KMS-11 (cell line): ENCODE measurements around the gene RYR2.

ENCODE experiments used
- H2AFZ ChIP-seq: fragments of 200-600 bp; sonication (generic); 2 replicates; pipeline ENCODE4 v1.6.1; 2016; ENCODE audit warnings: antibody characterized with exemption, mixed run types, low read depth
- H3K27ac ChIP-seq: fragments of 200-600 bp; sonication (generic); 2 replicates; pipeline ENCODE4 v1.6.1; 2016; ENCODE audit warnings: mild to moderate bottlenecking, mixed run types
- H3K27me3 ChIP-seq: fragments of 200-600 bp; sonication (generic); 2 replicates; pipeline ENCODE4 v1.6.1; 2017; ENCODE audit warnings: mild to moderate bottlenecking, low read depth, mixed run types, moderate library complexity; ENCODE audit not compliant: insufficient read depth
- H3K36me3 ChIP-seq: fragments of 200-600 bp; sonication (generic); 2 replicates; pipeline ENCODE4 v1.6.1; 2017; ENCODE audit warnings: mild to moderate bottlenecking, mixed run types; ENCODE audit not compliant: insufficient read depth
- H3K4me1 ChIP-seq: fragments of 200-600 bp; sonication (generic); 2 replicates; pipeline ENCODE4 v1.6.1; 2016; ENCODE audit warnings: mild to moderate bottlenecking, low read depth, mixed run types; ENCODE audit not compliant: poor library complexity, severe bottlenecking
- H3K4me2 ChIP-seq: fragments of 200-600 bp; sonication (generic); 2 replicates; pipeline ENCODE4 v1.7.0; 2016; ENCODE audit warnings: mild to moderate bottlenecking, mixed run types
- H3K4me3 ChIP-seq: fragments of 200-600 bp; sonication (generic); IDR thresholded peaks from 2 replicates; pipeline ENCODE4 v1.6.1; 2017; ENCODE audit warnings: low read depth, low read length, mixed read lengths; ENCODE audit not compliant: insufficient read depth
- H3K79me2 ChIP-seq: fragments of 200-600 bp; sonication (generic); 2 replicates; pipeline ENCODE4 v1.6.1; 2016; ENCODE audit warnings: low read depth, mixed run types; ENCODE audit not compliant: insufficient read depth
- H3K9ac ChIP-seq: fragments of 200-600 bp; sonication (generic); 2 replicates; pipeline ENCODE4 v1.6.1; 2016; ENCODE audit warnings: mild to moderate bottlenecking, mixed run types
- H4K20me1 ChIP-seq: fragments of 200-600 bp; sonication (generic); 2 replicates; pipeline ENCODE4 v1.6.1; 2016; ENCODE audit warnings: mild to moderate bottlenecking, mixed run types; ENCODE audit not compliant: insufficient read depth
- TF ChIP-seq, protein P1 (sequence below): fragments of 200-600 bp; sonication (generic); conservative IDR thresholded peaks from 2 replicates; pipeline ENCODE4 v1.6.1; 2017; ENCODE audit warnings: low read depth, mild to moderate bottlenecking, antibody characterized with exemption, low read length, moderate library complexity, mixed read lengths

Gene RYR2

DNA sequence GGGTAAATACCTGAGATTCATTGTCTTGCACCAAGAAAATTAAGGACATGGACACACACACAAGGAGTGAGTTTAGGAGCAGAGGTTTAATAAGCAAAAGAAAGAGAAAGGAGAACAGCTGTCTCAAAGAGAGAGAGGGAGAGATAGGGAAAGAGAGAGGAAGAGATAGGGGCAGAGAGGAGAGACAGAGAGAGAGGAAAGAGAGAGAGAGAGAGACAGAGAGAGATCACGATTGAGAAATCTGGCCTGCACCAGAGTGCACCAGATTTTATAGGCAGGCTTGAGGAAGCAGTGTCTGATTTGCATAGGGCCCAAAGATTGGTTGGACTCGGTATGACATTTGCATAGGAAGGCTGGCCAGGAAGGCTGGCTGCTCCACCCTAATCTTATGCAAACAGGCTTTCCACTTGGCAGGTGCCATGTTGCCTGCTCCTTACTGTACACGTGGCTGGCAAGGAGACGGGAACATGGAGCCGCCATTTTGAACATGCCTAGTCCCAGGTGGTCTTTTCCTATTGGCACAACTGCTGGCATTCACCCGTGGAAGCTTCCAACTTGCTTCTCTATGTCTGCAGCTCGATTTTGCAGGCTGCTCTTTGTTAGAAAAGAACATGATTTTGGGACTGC is 428.8 kb downstream of the RYR2 start:
- no peaks in the 10 kb centered on the region for H3K79me2 ChIP-seq
- H2AFZ ChIP-seq = no peak overlapping the region
- no peaks in the 10 kb centered on the region for H3K27me3 ChIP-seq
- H3K36me3 ChIP-seq = no peaks in the 10 kb centered on the region
- no peaks in the 10 kb centered on the region for H4K20me1 ChIP-seq
- TF ChIP-seq, protein P1, sequence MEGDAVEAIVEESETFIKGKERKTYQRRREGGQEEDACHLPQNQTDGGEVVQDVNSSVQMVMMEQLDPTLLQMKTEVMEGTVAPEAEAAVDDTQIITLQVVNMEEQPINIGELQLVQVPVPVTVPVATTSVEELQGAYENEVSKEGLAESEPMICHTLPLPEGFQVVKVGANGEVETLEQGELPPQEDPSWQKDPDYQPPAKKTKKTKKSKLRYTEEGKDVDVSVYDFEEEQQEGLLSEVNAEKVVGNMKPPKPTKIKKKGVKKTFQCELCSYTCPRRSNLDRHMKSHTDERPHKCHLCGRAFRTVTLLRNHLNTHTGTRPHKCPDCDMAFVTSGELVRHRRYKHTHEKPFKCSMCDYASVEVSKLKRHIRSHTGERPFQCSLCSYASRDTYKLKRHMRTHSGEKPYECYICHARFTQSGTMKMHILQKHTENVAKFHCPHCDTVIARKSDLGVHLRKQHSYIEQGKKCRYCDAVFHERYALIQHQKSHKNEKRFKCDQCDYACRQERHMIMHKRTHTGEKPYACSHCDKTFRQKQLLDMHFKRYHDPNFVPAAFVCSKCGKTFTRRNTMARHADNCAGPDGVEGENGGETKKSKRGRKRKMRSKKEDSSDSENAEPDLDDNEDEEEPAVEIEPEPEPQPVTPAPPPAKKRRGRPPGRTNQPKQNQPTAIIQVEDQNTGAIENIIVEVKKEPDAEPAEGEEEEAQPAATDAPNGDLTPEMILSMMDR = no peak
- no peak overlapping the region for H3K4me3 ChIP-seq
- H3K4me2 ChIP-seq = no peak overlapping the region
- no peak overlapping the region for H3K9ac ChIP-seq
- H3K4me1 ChIP-seq = no peaks in the 10 kb centered on the region
- no peak overlapping the region for H3K27ac ChIP-seq

DNA sequence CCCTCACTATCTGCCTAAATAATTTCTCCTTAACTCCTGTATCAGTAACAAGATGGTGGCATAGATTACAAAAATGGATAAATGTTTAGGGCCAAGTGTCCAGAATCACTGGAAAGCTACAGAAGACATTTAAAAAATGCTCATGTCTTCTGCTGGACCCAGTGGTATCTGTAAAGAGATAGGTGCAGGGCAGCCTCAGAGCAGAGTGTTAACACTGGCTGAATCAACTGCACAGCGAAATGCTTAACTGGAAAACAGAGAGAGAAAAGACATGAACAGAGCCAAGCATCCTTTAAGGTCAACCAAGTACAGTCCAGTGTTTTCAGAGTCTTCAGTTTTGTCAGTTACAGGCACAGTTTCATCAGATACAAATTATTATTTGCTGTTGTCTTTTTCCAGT is 429.4 kb downstream of the RYR2 start:
- Histone ChIP-seq H2AFZ (no peak overlapping the region), H3K27ac (no peak overlapping the region), H3K27me3 (no peaks in the 10 kb centered on the region), H3K36me3 (no peaks in the 10 kb centered on the region), H3K4me3 (no peak overlapping the region), H3K4me2 (no peak overlapping the region), H4K20me1 (no peaks in the 10 kb centered on the region), H3K9ac (no peak overlapping the region), H3K79me2 (no peaks in the 10 kb centered on the region), H3K4me1 (no peaks in the 10 kb centered on the region)
- TF ChIP-seq, protein P1 = no peak

DNA sequence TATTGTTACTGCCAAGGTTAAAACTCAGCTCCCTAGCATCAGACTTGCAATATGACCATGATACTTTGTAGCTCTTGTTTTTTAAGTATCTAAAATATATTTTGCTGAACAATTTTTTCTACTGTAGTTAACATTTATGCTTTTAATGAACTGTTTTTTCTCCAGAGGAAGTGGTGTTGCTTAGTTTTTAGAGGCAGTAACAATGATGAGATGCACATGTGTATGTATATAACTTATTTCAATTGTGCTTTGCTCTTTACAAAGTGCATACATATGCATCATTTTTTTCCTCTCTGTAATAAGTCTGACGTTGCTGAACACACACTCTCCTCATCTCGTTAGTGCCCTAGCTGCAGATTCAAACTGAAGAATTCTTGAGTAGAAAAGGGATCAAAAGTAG is 430.0 kb downstream of the RYR2 start:
- Histone ChIP-seq H3K4me1 (no peaks in the 10 kb centered on the region), H3K4me3 (no peak overlapping the region), H3K27me3 (no peaks in the 10 kb centered on the region), H3K4me2 (no peak overlapping the region), H3K27ac (no peak overlapping the region), H2AFZ (no peak overlapping the region), H3K79me2 (no peaks in the 10 kb centered on the region), H3K9ac (no peak overlapping the region), H3K36me3 (no peaks in the 10 kb centered on the region), H4K20me1 (no peaks in the 10 kb centered on the region)
- TF ChIP-seq, protein P1 = no peak

DNA sequence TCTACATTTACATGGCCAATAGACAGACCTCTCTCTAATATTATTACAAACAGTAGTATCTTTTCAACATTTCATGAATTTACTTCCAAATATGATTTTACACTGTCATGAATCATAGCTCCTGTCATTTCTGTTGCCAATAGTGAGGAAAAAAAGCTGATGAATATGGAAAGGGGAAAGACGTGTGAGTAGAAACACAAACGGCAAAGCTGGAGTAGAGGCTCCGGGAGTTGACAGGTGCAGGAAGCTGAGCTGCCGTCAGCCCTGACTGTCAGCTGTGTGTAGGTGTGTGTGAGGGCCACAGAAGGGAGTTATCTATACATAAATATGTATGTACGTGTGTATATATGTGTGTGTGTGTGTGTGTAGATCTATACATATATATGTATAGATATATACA is 431.9 kb downstream of the RYR2 start:
- Histone ChIP-seq H3K27me3 (no peaks in the 10 kb centered on the region), H2AFZ (no peak overlapping the region), H3K36me3 (no peaks in the 10 kb centered on the region), H3K79me2 (no peaks in the 10 kb centered on the region), H3K27ac (no peak overlapping the region), H4K20me1 (no peaks in the 10 kb centered on the region), H3K4me3 (no peak overlapping the region), H3K4me1 (no peaks in the 10 kb centered on the region), H3K9ac (no peak overlapping the region), H3K4me2 (no peak overlapping the region)
- TF ChIP-seq, protein P1 = no peak
